SK-N-SH treated with all-trans-retinoic acid at 6 μM for 48 hours (cell line): ENCODE measurements around the gene RHEBL1.

Source experiments
- ATAC-seq: fragments of 200-7000 bp; cut with Tn5 transposase; 3 replicates; pipeline ENCODE4 v1.9.1; 2020; ENCODE audit warnings: mild to moderate bottlenecking, moderate library complexity
- ARNTL ChIP-seq: fragments of 450-650 bp; formaldehyde crosslinking; IDR thresholded peaks from 2 replicates; pipeline ENCODE4 v1.5.0; 2020; ENCODE audit warnings: low read depth, mild to moderate bottlenecking, moderate library complexity, borderline replicate concordance
- BACH2 ChIP-seq: fragments of 250-450 bp; sonication (Bioruptor Pico); IDR thresholded peaks from 2 replicates; pipeline ENCODE4 v1.9.0; 2021; ENCODE audit warnings: mild to moderate bottlenecking, borderline replicate concordance
- CREB5 ChIP-seq: fragments of 250-450 bp; sonication (Bioruptor Pico); IDR thresholded peaks from 2 replicates; pipeline ENCODE4 v1.5.1; 2020; ENCODE audit warnings: low read depth, mild to moderate bottlenecking, moderate library complexity
- CSDC2 ChIP-seq: fragments of 250-450 bp; sonication (Bioruptor Pico); IDR thresholded peaks from 2 replicates; pipeline ENCODE4 v1.5.0; 2020; ENCODE audit warnings: mild to moderate bottlenecking, moderate library complexity
- CSRNP3 ChIP-seq: fragments of 250-450 bp; sonication (Bioruptor Pico); IDR thresholded peaks from 2 replicates; pipeline ENCODE4 v1.5.1; 2021; ENCODE audit warnings: mild to moderate bottlenecking, moderate library complexity
- ESRRG ChIP-seq: fragments of 250-450 bp; sonication (Bioruptor Pico); IDR thresholded peaks from 2 replicates; pipeline ENCODE4 v1.6.1; 2021; ENCODE audit warnings: mild to moderate bottlenecking
- GLIS3 ChIP-seq: fragments of 250-450 bp; sonication (Bioruptor Pico); IDR thresholded peaks from 2 replicates; pipeline ENCODE4 v1.5.0; 2020; ENCODE audit warnings: mild to moderate bottlenecking, moderate library complexity
- OSR1 ChIP-seq: fragments of 250-450 bp; sonication (Bioruptor Pico); IDR thresholded peaks from 2 replicates; pipeline ENCODE4 v1.8.0; 2022; ENCODE audit warnings: moderate library complexity, mild to moderate bottlenecking, inconsistent platforms
- PATZ1 ChIP-seq: fragments of 250-450 bp; sonication (Bioruptor Pico); IDR thresholded peaks from 2 replicates; pipeline ENCODE4 v1.8.0; 2020; ENCODE audit warnings: mild to moderate bottlenecking, moderate library complexity, borderline replicate concordance
- POU6F1 ChIP-seq: fragments of 250-450 bp; sonication (Bioruptor Pico); IDR thresholded peaks from 2 replicates; pipeline ENCODE4 v1.8.0; 2021; ENCODE audit warnings: low read depth, mild to moderate bottlenecking, moderate library complexity, borderline replicate concordance
- PPARA ChIP-seq: fragments of 250-450 bp; sonication (Bioruptor Pico); IDR thresholded peaks from 2 replicates; pipeline ENCODE4 v1.5.0; 2020; ENCODE audit warnings: mild to moderate bottlenecking, borderline replicate concordance
- SNAI2 ChIP-seq: fragments of 250-450 bp; sonication (Bioruptor Pico); IDR thresholded peaks from 2 replicates; pipeline ENCODE4 v1.5.0; 2020; ENCODE audit warnings: mild to moderate bottlenecking, moderate library complexity
- TCF4 ChIP-seq: fragments of 250-450 bp; sonication (Bioruptor Pico); IDR thresholded peaks from 2 replicates; pipeline ENCODE4 v1.8.0; 2021; ENCODE audit warnings: mild to moderate bottlenecking, moderate library complexity, borderline replicate concordance
- TOX ChIP-seq: fragments of 250-450 bp; sonication (Bioruptor Pico); IDR thresholded peaks from 2 replicates; pipeline ENCODE4 v1.8.0; 2021; ENCODE audit warnings: mild to moderate bottlenecking, moderate library complexity, borderline replicate concordance
- TSHZ2 ChIP-seq: fragments of 250-450 bp; sonication (Bioruptor Pico); IDR thresholded peaks from 2 replicates; pipeline ENCODE4 v1.5.0; 2020; ENCODE audit warnings: mild to moderate bottlenecking, moderate library complexity
- ZC3H10 ChIP-seq: fragments of 250-450 bp; sonication (Bioruptor Pico); IDR thresholded peaks from 2 replicates; pipeline ENCODE4 v1.5.1; 2021; ENCODE audit warnings: mild to moderate bottlenecking, moderate library complexity
- ZFP3 ChIP-seq: fragments of 250-450 bp; sonication (Bioruptor Pico); IDR thresholded peaks from 2 replicates; pipeline ENCODE4 v1.5.0; 2020; ENCODE audit warnings: mild to moderate bottlenecking, moderate library complexity
- ZFP30 ChIP-seq: fragments of 450-650 bp; formaldehyde crosslinking; IDR thresholded peaks from 2 replicates; pipeline ENCODE4 v1.5.0; 2022; ENCODE audit warnings: mild to moderate bottlenecking, moderate library complexity
- ZNF565 ChIP-seq: fragments of 450-650 bp; formaldehyde crosslinking; conservative IDR thresholded peaks from 2 replicates; pipeline ENCODE4 v1.5.0; 2020; ENCODE audit warnings: low read depth, mild to moderate bottlenecking, moderate library complexity
- ZNF70 ChIP-seq: fragments of 450-650 bp; formaldehyde crosslinking; IDR thresholded peaks from 2 replicates; pipeline ENCODE4 v1.5.0; 2020; ENCODE audit warnings: mild to moderate bottlenecking, moderate library complexity
- ZNF8 ChIP-seq: fragments of 450-650 bp; formaldehyde crosslinking; IDR thresholded peaks from 2 replicates; pipeline ENCODE4 v1.5.0; 2020; ENCODE audit warnings: mild to moderate bottlenecking, moderate library complexity

RHEBL1 gene

GRCh38 chr12:49059299-49060171 lies 10.2 kb downstream of the RHEBL1 start:
- TF ChIP-seq ZC3H10 (CRISPR knock-in tag) (no peak), TOX (CRISPR knock-in tag) (no peak)
- peak; percentile 1; the same call in 1 of the 3 replicates for ATAC-seq

- no peak for ATAC-seq
- TF ChIP-seq CREB5 (CRISPR knock-in tag) (no peak), OSR1 (CRISPR knock-in tag) (no peak), TOX (CRISPR knock-in tag) (no peak), CSDC2 (CRISPR knock-in tag) (no peak), PPARA (CRISPR knock-in tag) (no peak), ESRRG (CRISPR knock-in tag) (no peak), POU6F1 (CRISPR knock-in tag) (no peak), BACH2 (CRISPR knock-in tag) (no peak), SNAI2 (CRISPR knock-in tag) (no peak), ZNF70 (CRISPR knock-in tag) (no peak), ZFP30 (CRISPR knock-in tag) (no peak), ZNF565 (CRISPR knock-in tag) (no peak), ZC3H10 (CRISPR knock-in tag) (no peak), ZFP3 (CRISPR knock-in tag) (no peak), ARNTL (CRISPR knock-in tag) (no peak), ZNF8 (CRISPR knock-in tag) (no peak), CSRNP3 (no peak), TCF4 (CRISPR knock-in tag) (no peak)
Measured at GRCh38 chr12:49059045-49059298, 10.8 kb downstream of the RHEBL1 start.

GRCh38 chr12:49058366-49059044 lies 11.3 kb downstream of the RHEBL1 start:
- no peak for TF ChIP-seq ZNF8 (CRISPR knock-in tag)
- TF ChIP-seq PATZ1 (CRISPR knock-in tag) = no peak
- TF ChIP-seq POU6F1 (CRISPR knock-in tag) = no peak
- no peak for TF ChIP-seq ZNF565 (CRISPR knock-in tag)
- no peak for TF ChIP-seq SNAI2 (CRISPR knock-in tag)
- ATAC-seq = no peak

GRCh38 chr12:49057888-49058287 lies 11.9 kb downstream of the RHEBL1 start:
- no peak for ATAC-seq
- TF ChIP-seq TSHZ2 = no peak
- no peak for TF ChIP-seq BACH2 (CRISPR knock-in tag)
- TF ChIP-seq ESRRG (CRISPR knock-in tag) = no peak
- no peak for TF ChIP-seq ZFP3 (CRISPR knock-in tag)
- no peak for TF ChIP-seq OSR1 (CRISPR knock-in tag)
- no peak for TF ChIP-seq CSRNP3
- no peak for TF ChIP-seq GLIS3 (CRISPR knock-in tag)
- TF ChIP-seq ZNF565 (CRISPR knock-in tag) = no peak
- no peak for TF ChIP-seq ZNF8 (CRISPR knock-in tag)
- TF ChIP-seq TCF4 (CRISPR knock-in tag) = no peak
- TF ChIP-seq ZFP30 (CRISPR knock-in tag) = no peak
- TF ChIP-seq CSDC2 (CRISPR knock-in tag) = no peak
- no peak for TF ChIP-seq TOX (CRISPR knock-in tag)
